ENCODE measurements around the gene PANK4.

Gene PANK4

GRCh38 chr1:2530513-2531361 is 4.3 kb upstream of the PANK4 start:
- no peak for DNase-seq
- Mint-ChIP-seq H3K36me3 (ENCODE audit: low read depth) (no peaks in the 10 kb centered on the region), H3K4me1 (ENCODE audit: low read depth) (peaks cover 21% of the 10 kb centered on the region), H3K9me3 (no peaks in the 10 kb centered on the region), H3K27ac (no peak overlapping the region), H3K27me3 (peaks cover 40% of the 10 kb centered on the region), H3K4me3 (no peak overlapping the region)

GRCh38 chr1:2529784-2530512 is 3.6 kb upstream of the PANK4 start, which contains the start of gene HES5:
Gene HES5 (minus strand): TSS chr1:2530263. CDS start chr1:2530164, 99 bp downstream.
- Mint-ChIP-seq H3K27me3 (peaks cover 37% of the 10 kb centered on the region), H3K36me3 (ENCODE audit: low read depth) (peaks cover 6% of the 10 kb centered on the region), H3K27ac (peak within 1 kb of the TSS; percentile 22), H3K4me1 (ENCODE audit: low read depth) (peaks cover 27% of the 10 kb centered on the region), H3K9me3 (no peaks in the 10 kb centered on the region), H3K4me3 (peak within 1 kb of the TSS; percentile 62)
- DNase-seq: peak; percentile 53

- peak; percentile 66 for DNase-seq
- H3K4me3 Mint-ChIP-seq: peak overlapping the region; percentile 62
- H3K4me1 Mint-ChIP-seq (ENCODE audit: low read depth): peaks cover 34% of the 10 kb centered on the region
- peaks cover 10% of the 10 kb centered on the region for H3K36me3 Mint-ChIP-seq (ENCODE audit: low read depth)
- H3K27ac Mint-ChIP-seq: peak overlapping the region; percentile 22
- H3K27me3 Mint-ChIP-seq: peaks cover 34% of the 10 kb centered on the region
- H3K9me3 Mint-ChIP-seq: no peaks in the 10 kb centered on the region
These were observed 2.8 kb upstream of the PANK4 start for GRCh38 chr1:2528966-2529783.

GRCh38 chr1:2528611-2528965 is 2.2 kb upstream of the PANK4 start:
- no peak overlapping the region for H3K27ac Mint-ChIP-seq
- H3K9me3 Mint-ChIP-seq: no peaks in the 10 kb centered on the region
- peaks cover 40% of the 10 kb centered on the region for H3K4me1 Mint-ChIP-seq (ENCODE audit: low read depth)
- H3K36me3 Mint-ChIP-seq (ENCODE audit: low read depth): peaks cover 10% of the 10 kb centered on the region
- DNase-seq: no peak
- H3K27me3 Mint-ChIP-seq: peaks cover 34% of the 10 kb centered on the region
- no peak overlapping the region for H3K4me3 Mint-ChIP-seq

- DNase-seq: no peak
- Mint-ChIP-seq H3K27ac (no peak overlapping the region), H3K4me1 (ENCODE audit: low read depth) (peaks cover 46% of the 10 kb centered on the region), H3K4me3 (no peak overlapping the region), H3K36me3 (ENCODE audit: low read depth) (peaks cover 12% of the 10 kb centered on the region), H3K27me3 (peaks cover 31% of the 10 kb centered on the region), H3K9me3 (no peaks in the 10 kb centered on the region)
These were observed 1.6 kb upstream of the PANK4 start for GRCh38 chr1:2528016-2528415.

GRCh38 chr1:2527556-2527860 is 1.1 kb upstream of the PANK4 start:
- peaks cover 12% of the 10 kb centered on the region for H3K36me3 Mint-ChIP-seq (ENCODE audit: low read depth)
- peaks cover 28% of the 10 kb centered on the region for H3K27me3 Mint-ChIP-seq
- no peak for DNase-seq
- peak overlapping the region; percentile 86 for H3K4me3 Mint-ChIP-seq
- H3K27ac Mint-ChIP-seq: no peak overlapping the region
- peaks cover 51% of the 10 kb centered on the region for H3K4me1 Mint-ChIP-seq (ENCODE audit: low read depth)
- no peaks in the 10 kb centered on the region for H3K9me3 Mint-ChIP-seq

GRCh38 chr1:2526824-2527555 is 594 bp upstream of the PANK4 start:
- DNase-seq: peak; percentile 77
- H3K36me3 Mint-ChIP-seq (ENCODE audit: low read depth): peaks cover 14% of the 10 kb centered on the region
- peaks cover 25% of the 10 kb centered on the region for H3K27me3 Mint-ChIP-seq
- H3K27ac Mint-ChIP-seq: peak overlapping the region; percentile 29
- no peaks in the 10 kb centered on the region for H3K9me3 Mint-ChIP-seq
- H3K4me1 Mint-ChIP-seq (ENCODE audit: low read depth): peaks cover 54% of the 10 kb centered on the region
- H3K4me3 Mint-ChIP-seq: peak overlapping the region; percentile 86

GRCh38 chr1:2525572-2525919 is 850 bp downstream of the PANK4 start:
- Mint-ChIP-seq H3K27ac (peak overlapping the region; percentile 95), H3K27me3 (peaks cover 12% of the 10 kb centered on the region), H3K4me3 (peak overlapping the region; percentile 86), H3K36me3 (ENCODE audit: low read depth) (peaks cover 29% of the 10 kb centered on the region), H3K4me1 (ENCODE audit: low read depth) (peaks cover 49% of the 10 kb centered on the region), H3K9me3 (no peaks in the 10 kb centered on the region)
- no peak for DNase-seq

- peaks cover 10% of the 10 kb centered on the region for H3K27me3 Mint-ChIP-seq
- peak overlapping the region; percentile 95 for H3K27ac Mint-ChIP-seq
- peaks cover 34% of the 10 kb centered on the region for H3K36me3 Mint-ChIP-seq (ENCODE audit: low read depth)
- no peak for DNase-seq
- no peaks in the 10 kb centered on the region for H3K9me3 Mint-ChIP-seq
- peaks cover 48% of the 10 kb centered on the region for H3K4me1 Mint-ChIP-seq (ENCODE audit: low read depth)
- H3K4me3 Mint-ChIP-seq: peak overlapping the region; percentile 86
These were observed 2.3 kb downstream of the PANK4 start for GRCh38 chr1:2523891-2524609.

GRCh38 chr1:2523191-2523890 is 3.1 kb downstream of the PANK4 start:
- Mint-ChIP-seq H3K27ac (peak overlapping the region; percentile 95), H3K4me1 (ENCODE audit: low read depth) (peaks cover 42% of the 10 kb centered on the region), H3K27me3 (peaks cover 4% of the 10 kb centered on the region), H3K36me3 (ENCODE audit: low read depth) (peaks cover 41% of the 10 kb centered on the region), H3K4me3 (peak overlapping the region; percentile 86), H3K9me3 (no peaks in the 10 kb centered on the region)
- peak; percentile 62 for DNase-seq

GRCh38 chr1:2522230-2522629 is 4.2 kb downstream of the PANK4 start:
- H3K9me3 Mint-ChIP-seq: no peaks in the 10 kb centered on the region
- peaks cover 52% of the 10 kb centered on the region for H3K36me3 Mint-ChIP-seq (ENCODE audit: low read depth)
- peaks cover 39% of the 10 kb centered on the region for H3K4me1 Mint-ChIP-seq (ENCODE audit: low read depth)
- H3K27ac Mint-ChIP-seq: peak overlapping the region; percentile 22
- H3K27me3 Mint-ChIP-seq: peaks cover 4% of the 10 kb centered on the region
- H3K4me3 Mint-ChIP-seq: no peak overlapping the region
- DNase-seq: no peak

- Mint-ChIP-seq H3K36me3 (ENCODE audit: low read depth) (peaks cover 65% of the 10 kb centered on the region), H3K9me3 (no peaks in the 10 kb centered on the region), H3K4me3 (no peak overlapping the region), H3K27me3 (no peaks in the 10 kb centered on the region), H3K27ac (no peak overlapping the region), H3K4me1 (ENCODE audit: low read depth) (peaks cover 33% of the 10 kb centered on the region)
- no peak for DNase-seq
These were observed 5.6 kb downstream of the PANK4 start for GRCh38 chr1:2520806-2521205.

- Mint-ChIP-seq H3K27me3 (no peaks in the 10 kb centered on the region), H3K4me1 (ENCODE audit: low read depth) (peaks cover 30% of the 10 kb centered on the region), H3K4me3 (no peak overlapping the region), H3K27ac (no peak overlapping the region), H3K9me3 (no peaks in the 10 kb centered on the region), H3K36me3 (ENCODE audit: low read depth) (peaks cover 68% of the 10 kb centered on the region)
- no peak for DNase-seq
These were observed 6.2 kb downstream of the PANK4 start for GRCh38 chr1:2520206-2520605.
